Spinal cord (tissue), 10 donors: ENCODE data around the gene HECW1. TPM values are rescaled to one million over a fixed set of nuclear protein-coding genes. Genes with fewer than 3 reads are reported as not detected.

Experiments used
- DNase-seq, 6 donors: peaks; one replicate each; pipeline versions ENCODE4 v3.0.0 to v3.0.0-alpha.2; 2013 to 2015; ENCODE audit warnings: low spot score in 6 of 6, low read depth in 4 of 6
- H3K27ac ChIP-seq: one replicate; pipeline ENCODE4 v1.5.1; 2013; ENCODE audit warnings: low read depth, low read length, control low read depth
- H3K27me3 ChIP-seq: one replicate; pipeline ENCODE4 v1.6.1; 2013; ENCODE audit warnings: low read length; ENCODE audit not compliant: control insufficient read depth, insufficient read depth
- H3K36me3 ChIP-seq: one replicate; pipeline ENCODE4 v1.6.1; 2013; ENCODE audit warnings: low read length; ENCODE audit not compliant: control insufficient read depth, insufficient read depth
- H3K4me1 ChIP-seq: one replicate; pipeline ENCODE4 v1.6.1; 2013; ENCODE audit warnings: low read length; ENCODE audit not compliant: control insufficient read depth, insufficient read depth
- H3K4me3 ChIP-seq: one replicate; pipeline ENCODE4 v1.5.1; 2013; ENCODE audit warnings: low read depth, low read length, control low read depth
- H3K9me3 ChIP-seq: one replicate; pipeline ENCODE4 v1.6.1; 2013; ENCODE audit warnings: low read length; ENCODE audit not compliant: control insufficient read depth, insufficient read depth
- WGBS: methylation state at CpG from one replicate; pipeline ENCODE4 v1.1.5; 2013; ENCODE audit warnings: missing lambda C conversion rate; ENCODE audit not compliant: insufficient coverage; 5-methylcytosine and 5-hydroxymethylcytosine counted together
- polyA plus RNA-seq, 2 donors: library from polyadenylated mRNA; unstranded; fragments of 120-200 nt; gene quantifications; one replicate each; pipeline ENCODE4 v1.2.1, GENCODE V29; 2013; ENCODE audit not compliant: insufficient read length in 2 of 2
- total RNA-seq, 2 donors: library from RNA; depleted of rRNA in 1 of 2; stranded (reverse); fragments of 120-200 nt in 1 of 2; fragments of >200 nt in 1 of 2; gene quantifications; one replicate each; pipeline versions ENCODE4 v1.2.3 to v1.2.4, GENCODE V29; 2013 to 2014
- donor health status: healthy.

The HECW1 gene
- total and polyA plus RNA-seq, 4 donors, result 10.7 to 23.5 (median 18.4) TPM

DNA sequence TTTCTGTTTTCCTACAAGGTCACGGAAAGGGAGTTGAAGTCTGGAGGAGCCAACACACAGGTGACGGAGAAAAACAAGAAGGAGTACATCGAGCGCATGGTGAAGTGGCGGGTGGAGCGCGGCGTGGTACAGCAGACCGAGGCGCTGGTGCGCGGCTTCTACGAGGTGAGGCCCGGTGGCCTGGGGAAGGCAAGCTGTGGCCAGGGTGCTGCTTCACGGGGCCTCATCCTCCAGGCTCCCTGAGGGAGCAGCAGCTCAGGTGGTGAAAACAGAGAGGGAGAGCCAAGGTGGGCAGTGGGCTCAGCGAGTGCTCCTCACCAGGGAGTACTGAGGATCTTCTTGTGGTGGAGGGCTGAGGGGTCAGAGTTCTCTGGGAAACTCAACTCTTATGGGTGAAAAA lies 438.0 kb downstream of the HECW1 start:
- Histone ChIP-seq H3K4me1 (no peaks in the 10 kb centered on the region), H3K9me3 (peaks cover 3% of the 10 kb centered on the region), H3K27me3 (no peaks in the 10 kb centered on the region), H3K27ac (no peak overlapping the region), H3K36me3 (peaks cover 14% of the 10 kb centered on the region), H3K4me3 (no peak overlapping the region)
- 96% methylated on average over 9 of the region's 16 CpGs for WGBS
- no peak for DNase-seq

DNA sequence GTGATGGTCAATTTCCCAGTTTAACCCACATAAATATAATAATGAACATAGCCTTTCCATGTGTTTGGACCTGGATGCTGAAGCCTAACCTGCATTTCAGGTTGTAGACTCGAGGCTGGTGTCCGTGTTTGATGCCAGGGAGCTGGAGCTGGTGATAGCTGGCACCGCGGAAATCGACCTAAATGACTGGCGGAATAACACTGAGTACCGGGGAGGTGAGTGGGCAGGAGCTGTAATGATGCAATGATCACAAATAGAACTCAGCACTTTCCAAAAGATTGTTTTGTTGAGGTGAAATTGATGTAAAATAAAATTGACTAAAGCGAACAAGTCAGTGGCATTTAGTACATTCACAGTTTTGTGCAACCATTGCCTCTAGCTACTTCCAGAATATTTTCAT lies 439.7 kb downstream of the HECW1 start:
- no peak for DNase-seq

DNA sequence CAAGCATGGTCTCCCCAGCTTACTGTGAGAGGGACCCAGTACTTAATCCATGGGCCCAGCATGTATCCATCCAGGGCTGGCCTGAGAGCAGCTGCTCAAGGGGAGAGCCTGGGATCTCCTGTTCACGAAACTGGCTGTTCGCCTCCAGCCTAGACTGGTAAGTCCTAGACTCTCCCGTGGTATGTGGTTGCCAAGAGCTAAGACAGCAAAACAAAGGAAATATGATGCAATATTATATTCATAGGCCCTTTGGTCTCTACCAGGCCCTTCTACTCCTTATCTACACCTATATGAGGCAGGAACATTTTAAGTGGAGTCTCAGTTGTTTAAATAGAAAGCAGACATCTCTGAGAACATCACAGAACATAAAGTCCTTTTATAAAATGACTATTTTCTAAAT lies 441.6 kb downstream of the HECW1 start:
- Histone ChIP-seq H3K27me3 (no peaks in the 10 kb centered on the region), H3K36me3 (peaks cover 14% of the 10 kb centered on the region), H3K27ac (no peak overlapping the region), H3K4me1 (no peaks in the 10 kb centered on the region), H3K9me3 (no peaks in the 10 kb centered on the region), H3K4me3 (no peak overlapping the region)
- no peak for DNase-seq
- WGBS, result no CpG with 5 or more reads among the region's 3 CpGs

More for the DNA sequence above, 439.7 kb downstream of the HECW1 start:
- H3K27ac ChIP-seq, result no peak overlapping the region
- H3K9me3 ChIP-seq, result peaks cover under 1% of the 10 kb centered on the region
- H3K4me3 ChIP-seq, result no peak overlapping the region
- H3K36me3 ChIP-seq, result peaks cover 14% of the 10 kb centered on the region
- WGBS, result 80% methylated on average over 1 of the region's 8 CpGs
- no peaks in the 10 kb centered on the region for H3K4me1 ChIP-seq
- no peaks in the 10 kb centered on the region for H3K27me3 ChIP-seq

DNA sequence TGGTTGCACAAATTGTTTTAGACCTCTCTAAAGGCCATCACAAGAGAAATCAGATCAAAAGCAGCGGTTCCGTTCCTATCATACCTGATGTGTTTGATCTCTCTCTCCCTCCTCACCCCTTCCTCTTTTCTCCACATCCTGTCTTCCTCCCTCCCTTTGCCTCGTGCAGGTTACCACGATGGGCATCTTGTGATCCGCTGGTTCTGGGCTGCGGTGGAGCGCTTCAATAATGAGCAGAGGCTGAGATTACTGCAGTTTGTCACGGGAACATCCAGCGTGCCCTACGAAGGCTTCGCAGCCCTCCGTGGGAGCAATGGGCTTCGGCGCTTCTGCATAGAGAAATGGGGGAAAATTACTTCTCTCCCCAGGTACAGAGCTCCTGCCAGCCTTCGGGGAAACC lies 442.0 kb downstream of the HECW1 start:
- WGBS, result 74% methylated on average over 6 of the region's 15 CpGs
- Histone ChIP-seq H3K9me3 (no peaks in the 10 kb centered on the region), H3K4me1 (no peaks in the 10 kb centered on the region), H3K4me3 (no peak overlapping the region), H3K36me3 (peaks cover 14% of the 10 kb centered on the region), H3K27me3 (no peaks in the 10 kb centered on the region), H3K27ac (no peak overlapping the region)
- DNase-seq, result no peak

DNA sequence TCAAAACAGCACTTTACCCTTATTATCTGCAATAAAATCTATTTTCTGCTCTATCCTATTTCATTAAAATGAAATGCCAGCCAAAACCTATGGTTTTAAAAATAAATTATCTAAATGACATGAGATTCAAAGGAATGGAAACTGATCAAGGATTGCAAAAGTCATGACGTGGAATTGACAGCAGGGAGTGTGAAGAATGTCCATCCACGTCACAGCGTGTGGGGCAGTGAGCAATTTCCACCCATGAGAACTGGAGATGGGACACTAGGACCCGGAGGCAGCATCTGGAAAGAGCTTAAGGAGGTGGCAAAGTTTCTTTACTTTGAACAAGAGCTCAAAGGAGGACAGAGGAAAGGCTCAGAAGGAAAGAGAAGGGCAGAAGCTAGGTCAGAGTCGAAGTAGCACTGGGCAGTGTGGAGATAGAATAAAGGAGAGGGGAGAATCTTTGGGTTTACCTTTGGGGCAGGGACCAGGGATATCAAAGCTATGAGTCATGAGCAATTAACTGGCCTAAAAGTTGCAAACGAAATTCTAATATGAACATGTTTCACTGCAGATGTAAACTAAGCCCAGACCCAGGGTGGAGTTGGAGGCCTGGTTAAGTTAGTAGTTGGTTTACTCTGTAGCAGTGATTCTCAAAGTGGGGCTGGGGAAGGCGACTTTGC lies 445.5 kb downstream of the HECW1 start:
- no peaks in the 10 kb centered on the region for H3K4me1 ChIP-seq
- H3K4me3 ChIP-seq, result no peak overlapping the region
- no peak overlapping the region for H3K27ac ChIP-seq
- H3K27me3 ChIP-seq, result no peaks in the 10 kb centered on the region
- 92% methylated on average over 6 of the region's 7 CpGs for WGBS
- H3K9me3 ChIP-seq, result no peaks in the 10 kb centered on the region
- DNase-seq, result no peak
- H3K36me3 ChIP-seq, result peaks cover 3% of the 10 kb centered on the region

DNA sequence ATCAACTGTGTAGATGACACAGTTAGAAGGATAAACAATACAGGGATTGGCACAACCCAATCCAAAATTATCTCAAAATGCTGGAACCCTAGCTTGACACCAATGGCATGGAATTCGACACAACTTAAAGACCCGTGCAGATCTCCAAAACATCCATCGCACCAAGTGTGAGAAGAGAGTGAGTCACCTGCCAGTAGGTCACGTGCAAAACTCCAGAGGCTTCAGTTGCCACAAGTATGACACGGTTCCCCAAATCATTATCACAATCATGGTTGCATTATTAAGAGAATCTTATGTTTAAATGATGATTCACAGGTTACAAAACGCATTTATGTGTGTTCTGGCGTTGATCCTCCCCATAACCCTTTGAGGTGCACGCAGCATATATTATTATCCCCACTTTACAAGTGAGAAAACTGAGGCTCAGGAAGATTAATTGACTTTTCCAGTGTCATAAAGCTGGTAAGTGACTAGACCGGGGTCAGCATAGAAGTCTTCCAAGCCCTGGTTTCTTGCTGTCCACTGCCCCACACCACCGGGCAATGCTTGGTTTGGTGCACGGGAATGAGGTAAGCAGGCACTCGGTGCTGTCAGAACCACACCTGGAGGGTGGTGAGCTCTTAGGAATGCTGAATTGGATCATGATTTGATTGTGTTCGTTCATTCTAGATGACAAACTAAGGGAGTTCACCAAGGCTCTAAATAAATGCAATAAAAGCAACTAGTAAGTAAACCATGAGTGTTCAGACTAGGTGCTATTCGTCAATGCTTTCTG lies 446.9 kb downstream of the HECW1 start:
- no peaks in the 10 kb centered on the region for H3K4me1 ChIP-seq
- no peak for DNase-seq
- no peak overlapping the region for H3K4me3 ChIP-seq
- H3K9me3 ChIP-seq, result no peaks in the 10 kb centered on the region
- peaks cover 3% of the 10 kb centered on the region for H3K36me3 ChIP-seq
- WGBS, result 93% methylated on average over 6 of the region's 14 CpGs
- no peaks in the 10 kb centered on the region for H3K27me3 ChIP-seq
- H3K27ac ChIP-seq, result no peak overlapping the region

DNA sequence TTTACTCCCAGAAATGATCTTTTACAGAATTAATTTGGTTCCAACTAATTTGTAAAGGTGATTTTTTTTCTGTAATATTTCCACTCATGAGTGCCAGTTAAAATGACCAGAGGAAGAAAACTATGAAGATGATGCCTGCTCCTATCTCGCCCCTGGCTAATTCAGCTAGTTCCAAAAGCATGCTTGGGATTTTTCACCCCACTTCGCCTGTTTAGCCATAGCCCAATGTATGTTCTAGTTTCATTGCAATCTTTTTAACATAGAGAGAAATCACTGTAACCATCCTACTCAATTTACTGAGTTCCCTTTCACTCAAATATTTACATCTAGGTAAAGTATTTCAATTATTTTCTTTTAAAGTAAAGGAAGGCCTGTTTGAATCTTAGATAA lies 447.5 kb downstream of the HECW1 start:
- Histone ChIP-seq H3K27me3 (no peaks in the 10 kb centered on the region), H3K4me1 (no peaks in the 10 kb centered on the region), H3K9me3 (no peaks in the 10 kb centered on the region), H3K36me3 (no peaks in the 10 kb centered on the region), H3K27ac (no peak overlapping the region), H3K4me3 (no peak overlapping the region)
- no peak for DNase-seq
- 100% methylated on average over 1 of the region's 2 CpGs for WGBS

DNA sequence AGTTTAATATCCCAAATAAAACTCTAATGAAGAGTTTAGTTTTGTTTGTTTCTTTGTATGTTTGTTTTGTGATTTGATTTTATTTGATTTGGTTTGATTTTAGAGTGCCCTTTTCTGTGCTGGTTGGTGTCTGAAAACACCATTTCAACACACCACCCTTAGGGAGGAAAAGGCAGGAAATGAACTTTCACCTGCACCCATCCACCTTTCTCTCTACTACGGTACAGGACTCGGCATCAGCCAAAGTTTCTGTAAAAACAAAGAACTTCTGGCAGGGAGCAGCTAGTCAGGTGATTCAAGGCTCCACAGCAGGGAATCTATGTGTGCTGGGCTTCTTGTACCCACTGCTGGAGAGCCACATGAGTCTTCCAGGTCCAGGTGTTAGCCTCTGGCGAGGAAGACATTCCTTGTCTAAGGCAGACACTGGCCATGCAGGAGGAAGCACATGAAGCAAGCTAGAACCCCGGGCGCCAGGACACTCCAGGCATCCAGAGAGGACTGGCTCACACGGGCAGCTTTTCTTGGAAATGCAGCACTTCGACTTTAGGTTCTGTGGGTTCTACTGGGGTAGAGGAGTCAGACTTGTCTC lies 448.4 kb downstream of the HECW1 start:
- H3K4me3 ChIP-seq, result no peak overlapping the region
- H3K27me3 ChIP-seq, result no peaks in the 10 kb centered on the region
- H3K9me3 ChIP-seq, result no peaks in the 10 kb centered on the region
- no peak overlapping the region for H3K27ac ChIP-seq
- no peaks in the 10 kb centered on the region for H3K36me3 ChIP-seq
- WGBS, result 89% methylated on average over 7 of the region's 7 CpGs
- DNase-seq, result no peak
- H3K4me1 ChIP-seq, result no peaks in the 10 kb centered on the region

DNA sequence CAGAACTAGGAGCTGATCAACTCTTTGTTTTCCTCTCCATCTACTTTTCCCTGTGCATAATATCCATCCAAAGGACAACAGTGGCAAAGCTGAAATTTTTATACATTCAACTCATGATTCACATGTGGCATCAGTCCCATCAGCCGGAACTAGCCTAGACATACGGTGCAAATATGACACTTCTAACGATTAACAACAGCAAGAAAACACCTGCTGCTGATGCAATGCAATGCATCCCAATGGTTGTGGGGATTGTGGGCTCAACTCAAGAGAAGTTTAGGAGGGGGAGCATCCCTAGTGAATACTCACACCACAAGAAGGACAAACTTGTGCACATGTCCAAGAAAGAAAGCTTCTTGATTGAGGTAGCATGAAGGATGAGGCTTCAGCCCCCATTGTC lies 449.9 kb downstream of the HECW1 start:
- H3K36me3 ChIP-seq, result no peaks in the 10 kb centered on the region
- no peaks in the 10 kb centered on the region for H3K27me3 ChIP-seq
- H3K4me1 ChIP-seq, result no peaks in the 10 kb centered on the region
- no CpG with 5 or more reads among the region's 3 CpGs for WGBS
- DNase-seq, result no peak
- no peak overlapping the region for H3K27ac ChIP-seq
- H3K9me3 ChIP-seq, result no peaks in the 10 kb centered on the region
- no peak overlapping the region for H3K4me3 ChIP-seq

DNA sequence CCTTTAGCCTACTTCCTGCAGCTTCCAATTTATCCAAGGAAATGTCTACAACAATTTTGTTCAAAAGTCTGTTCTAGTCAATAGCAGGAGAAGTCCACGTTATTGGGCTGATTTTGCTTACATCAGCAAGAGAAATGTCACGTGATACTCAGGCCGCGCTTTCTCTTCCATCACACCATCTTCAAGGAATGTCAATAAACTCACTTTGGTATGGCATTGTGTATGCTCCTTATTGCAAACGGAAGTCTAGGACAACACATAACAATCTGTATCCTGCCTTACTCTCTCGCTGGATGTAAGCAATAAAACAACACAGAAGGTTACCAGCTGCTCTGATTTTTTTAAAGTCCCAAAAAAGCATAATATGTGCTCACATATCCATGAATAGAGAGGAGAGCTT lies 453.3 kb downstream of the HECW1 start:
- Histone ChIP-seq H3K27ac (no peak overlapping the region), H3K36me3 (no peaks in the 10 kb centered on the region), H3K4me3 (no peak overlapping the region), H3K9me3 (no peaks in the 10 kb centered on the region), H3K27me3 (no peaks in the 10 kb centered on the region), H3K4me1 (no peaks in the 10 kb centered on the region)
- 80% methylated on average over 1 of the region's 6 CpGs for WGBS
- DNase-seq, result peak in 1 of 6 donors; percentile 56
